ENCODE data around the gene DIPK1C.

DIPK1C gene

GRCh38 chr18:74410441-74410992, 46.6 kb downstream of the DIPK1C start:
- Histone ChIP-seq H3K27me3 (ENCODE audit: control insufficient read depth, low read length) (no peaks in the 10 kb centered on the region), H3K9me3 (ENCODE audit: control insufficient read depth, insufficient read depth, low read length) (no peaks in the 10 kb centered on the region), H3K36me3 (ENCODE audit: control insufficient read depth, low read length) (no peaks in the 10 kb centered on the region), H3K4me3 (ENCODE audit: low read length) (no peak overlapping the region), H3K9me2 (replicated peaks; ENCODE audit: control insufficient read depth, low read length) (no peaks in the 10 kb centered on the region), H3K79me2 (ENCODE audit: control insufficient read depth, low read length) (no peaks in the 10 kb centered on the region), H3F3A (ENCODE audit: control insufficient read depth, insufficient read depth) (no peaks in the 10 kb centered on the region), H3K4me1 (ENCODE audit: control insufficient read depth, low read length) (peaks cover 5% of the 10 kb centered on the region; the same call in 1 of the 2 replicates), H4K20me1 (ENCODE audit: control insufficient read depth, insufficient read depth, low read depth, low read length) (no peaks in the 10 kb centered on the region), H3K4me2 (ENCODE audit: low read length) (no peak overlapping the region), H3K27ac (ENCODE audit: low read depth, low read length) (no peak overlapping the region)
- no peak for TF ChIP-seq EZH2phosphoT487 (IDR thresholded peaks at IDR 0.05; ENCODE audit: borderline replicate concordance, low read length)
- TF ChIP-seq, protein P1, sequence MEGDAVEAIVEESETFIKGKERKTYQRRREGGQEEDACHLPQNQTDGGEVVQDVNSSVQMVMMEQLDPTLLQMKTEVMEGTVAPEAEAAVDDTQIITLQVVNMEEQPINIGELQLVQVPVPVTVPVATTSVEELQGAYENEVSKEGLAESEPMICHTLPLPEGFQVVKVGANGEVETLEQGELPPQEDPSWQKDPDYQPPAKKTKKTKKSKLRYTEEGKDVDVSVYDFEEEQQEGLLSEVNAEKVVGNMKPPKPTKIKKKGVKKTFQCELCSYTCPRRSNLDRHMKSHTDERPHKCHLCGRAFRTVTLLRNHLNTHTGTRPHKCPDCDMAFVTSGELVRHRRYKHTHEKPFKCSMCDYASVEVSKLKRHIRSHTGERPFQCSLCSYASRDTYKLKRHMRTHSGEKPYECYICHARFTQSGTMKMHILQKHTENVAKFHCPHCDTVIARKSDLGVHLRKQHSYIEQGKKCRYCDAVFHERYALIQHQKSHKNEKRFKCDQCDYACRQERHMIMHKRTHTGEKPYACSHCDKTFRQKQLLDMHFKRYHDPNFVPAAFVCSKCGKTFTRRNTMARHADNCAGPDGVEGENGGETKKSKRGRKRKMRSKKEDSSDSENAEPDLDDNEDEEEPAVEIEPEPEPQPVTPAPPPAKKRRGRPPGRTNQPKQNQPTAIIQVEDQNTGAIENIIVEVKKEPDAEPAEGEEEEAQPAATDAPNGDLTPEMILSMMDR (IDR thresholded peaks at IDR 0.05; ENCODE audit: low read depth, low read length, poor library complexity, severe bottlenecking), result no peak

- Histone ChIP-seq H3K9me3 (ENCODE audit: control insufficient read depth, insufficient read depth, low read length) (no peaks in the 10 kb centered on the region), H3K4me2 (ENCODE audit: low read length) (no peak overlapping the region), H4K20me1 (ENCODE audit: control insufficient read depth, insufficient read depth, low read depth, low read length) (no peaks in the 10 kb centered on the region), H3K4me1 (ENCODE audit: control insufficient read depth, low read length) (peaks cover 5% of the 10 kb centered on the region; the same call in 1 of the 2 replicates), H3K27ac (ENCODE audit: low read depth, low read length) (no peak overlapping the region), H3K27me3 (ENCODE audit: control insufficient read depth, low read length) (no peaks in the 10 kb centered on the region), H3K36me3 (ENCODE audit: control insufficient read depth, low read length) (no peaks in the 10 kb centered on the region), H3K4me3 (ENCODE audit: low read length) (no peak overlapping the region), H3F3A (ENCODE audit: control insufficient read depth, insufficient read depth) (no peaks in the 10 kb centered on the region), H3K79me2 (ENCODE audit: control insufficient read depth, low read length) (no peaks in the 10 kb centered on the region), H3K9me2 (replicated peaks; ENCODE audit: control insufficient read depth, low read length) (no peaks in the 10 kb centered on the region)
- TF ChIP-seq, protein P1 (IDR thresholded peaks at IDR 0.05; ENCODE audit: low read depth, low read length, poor library complexity, severe bottlenecking), result no peak
- TF ChIP-seq EZH2phosphoT487 (IDR thresholded peaks at IDR 0.05; ENCODE audit: borderline replicate concordance, low read length), result no peak
These were observed 49.2 kb downstream of the DIPK1C start for GRCh38 chr18:74407888-74408287.

DNA sequence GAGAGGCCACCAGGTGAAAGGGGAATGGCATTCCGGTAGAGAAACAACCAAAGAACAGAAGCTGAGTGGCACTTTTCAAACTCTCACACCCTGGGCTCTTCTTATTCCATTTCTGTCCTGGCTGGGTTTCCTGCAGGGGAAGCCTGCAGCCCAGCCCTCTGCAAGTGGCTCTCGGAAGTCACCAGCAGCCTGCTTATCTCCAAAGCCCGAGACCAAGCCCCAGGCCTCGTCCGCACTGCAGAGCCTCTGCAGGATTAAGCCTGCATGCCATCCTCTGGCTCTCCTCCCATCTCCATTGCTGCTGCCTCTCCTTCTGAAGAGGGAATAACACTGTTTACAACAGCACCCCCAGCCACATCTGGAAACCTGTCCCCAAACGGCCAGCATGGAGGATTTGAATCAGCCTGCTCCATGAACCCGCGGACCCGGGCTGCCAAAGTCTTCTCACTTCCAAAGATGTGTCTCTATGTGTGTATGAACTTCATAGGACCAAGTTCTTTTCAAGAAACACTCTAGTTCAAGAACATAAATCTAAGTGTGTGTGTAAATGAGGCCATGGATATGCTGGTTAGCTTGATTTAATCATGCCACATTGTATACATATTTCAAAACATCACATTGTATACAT, 54.2 kb downstream of the DIPK1C start:
- Histone ChIP-seq H3K4me1 (ENCODE audit: control insufficient read depth, low read length) (peaks cover 3% of the 10 kb centered on the region; the same call in 1 of the 2 replicates), H4K20me1 (ENCODE audit: control insufficient read depth, insufficient read depth, low read depth, low read length) (no peaks in the 10 kb centered on the region), H3K9me2 (replicated peaks; ENCODE audit: control insufficient read depth, low read length) (no peaks in the 10 kb centered on the region), H3K27me3 (ENCODE audit: control insufficient read depth, low read length) (peaks cover 3% of the 10 kb centered on the region; the same call in 1 of the 2 replicates), H3K9me3 (ENCODE audit: control insufficient read depth, insufficient read depth, low read length) (no peaks in the 10 kb centered on the region), H3K4me2 (ENCODE audit: low read length) (no peak overlapping the region), H3F3A (ENCODE audit: control insufficient read depth, insufficient read depth) (no peaks in the 10 kb centered on the region), H3K36me3 (ENCODE audit: control insufficient read depth, low read length) (no peaks in the 10 kb centered on the region), H3K79me2 (ENCODE audit: control insufficient read depth, low read length) (no peaks in the 10 kb centered on the region), H3K4me3 (ENCODE audit: low read length) (no peak overlapping the region), H3K27ac (ENCODE audit: low read depth, low read length) (no peak overlapping the region)
- TF ChIP-seq EZH2phosphoT487 (IDR thresholded peaks at IDR 0.05; ENCODE audit: borderline replicate concordance, low read length), result no peak
- TF ChIP-seq, protein P1 (IDR thresholded peaks at IDR 0.05; ENCODE audit: low read depth, low read length, poor library complexity, severe bottlenecking), result no peak

Data from DOHH2 (cell line).